ENCODE data around the gene PNLIPRP3. TPM values are rescaled to one million over a fixed set of nuclear protein-coding genes. Genes with fewer than 3 reads are reported as not detected.

Gene PNLIPRP3
- total RNA-seq, 1 experiment from 2014 or later = not detected

GRCh38 chr10:116418389-116418788 lies 9.3 kb upstream of the PNLIPRP3 start:
- Histone ChIP-seq H3K9me3 (ENCODE audit: control insufficient read depth, low read depth, low read length) (no peaks in the 10 kb centered on the region), H3K4ac (ENCODE audit: low read depth, low read length) (no peak overlapping the region), H2AFZ (ENCODE audit: low read length) (no peak overlapping the region), H2AK5ac (ENCODE audit: insufficient read length, low read length) (no peak overlapping the region), H3K23me2 (ENCODE audit: insufficient read length, low read depth, low read length, poor library complexity, severe bottlenecking) (no peaks in the 10 kb centered on the region), H3T11ph (ENCODE audit: low read length) (no peak overlapping the region), H3K79me2 (ENCODE audit: insufficient read depth, low read length) (no peaks in the 10 kb centered on the region), H3K4me2 (ENCODE audit: insufficient read depth, insufficient read length, low read length) (no peak overlapping the region), H3K27ac (ENCODE audit: insufficient read length, low read depth, low read length) (no peak overlapping the region), H2BK20ac (ENCODE audit: low read depth, low read length, poor library complexity, severe bottlenecking) (no peak overlapping the region), H3K4me1 (ENCODE audit: insufficient read depth, low read length) (no peaks in the 10 kb centered on the region), H4K20me1 (ENCODE audit: control insufficient read depth, insufficient read depth, insufficient read length) (no peaks in the 10 kb centered on the region), H2BK5ac (ENCODE audit: insufficient read length, low read length) (no peak overlapping the region), H4K8ac (replicated peaks; ENCODE audit: insufficient read length, low read depth, low read length) (no peak overlapping the region), H4K91ac (ENCODE audit: insufficient read length, low read depth, low read length) (no peak overlapping the region), H4K5ac (ENCODE audit: insufficient read length, low read depth, low read length) (no peak overlapping the region), H3K9ac (ENCODE audit: extremely low read depth, insufficient read length, low read length) (no peak overlapping the region), H3K18ac (ENCODE audit: insufficient read length, low read depth, low read length) (no peak overlapping the region), H3K27me3 (ENCODE audit: insufficient read depth, low read length) (no peaks in the 10 kb centered on the region), H3K79me1 (ENCODE audit: insufficient read depth, low read depth, low read length, poor library complexity, severe bottlenecking) (no peaks in the 10 kb centered on the region), H2BK12ac (ENCODE audit: insufficient read length, low read depth, low read length) (no peak overlapping the region), H3K56ac (ENCODE audit: insufficient read length, low read depth, low read length) (no peak overlapping the region), H2BK120ac (ENCODE audit: low read depth, low read length, poor library complexity, severe bottlenecking) (no peak overlapping the region), H2BK15ac (ENCODE audit: low read depth, low read length) (no peak overlapping the region), H3K23ac (ENCODE audit: insufficient read length, low read depth, low read length) (no peak overlapping the region), H3K14ac (ENCODE audit: insufficient read depth, low read length) (no peak overlapping the region)
- Mint-ChIP-seq H3K27me3 (ENCODE audit: low read depth) (no peaks in the 10 kb centered on the region; the same call in 1 of the 2 replicates), H3K27ac (no peak overlapping the region), H3K4me3 (no peak overlapping the region), H3K9me3 (no peaks in the 10 kb centered on the region), H3K36me3 (ENCODE audit: insufficient read depth in 1 of 3, low read depth in 3 of 3) (no peaks in the 10 kb centered on the region), H3K4me1 (no peaks in the 10 kb centered on the region)
- no peak for TF ChIP-seq CTCF (conservative IDR thresholded peaks at IDR 0.05)
- WGBS (ENCODE audit: extremely low coverage, insufficient read length, low lambda C conversion rate) = no CpG with 5 or more reads among the region's 1 CpG
- DNase-seq = no peak
